ENCODE results near the gene HDAC4. TPM values are rescaled to one million over a fixed set of nuclear protein-coding genes. Genes with fewer than 3 reads are reported as not detected.

The HDAC4 gene
- total and polyA plus RNA-seq, 5 donors = 7.8 to 29.1 (median 22.5) TPM

DNA sequence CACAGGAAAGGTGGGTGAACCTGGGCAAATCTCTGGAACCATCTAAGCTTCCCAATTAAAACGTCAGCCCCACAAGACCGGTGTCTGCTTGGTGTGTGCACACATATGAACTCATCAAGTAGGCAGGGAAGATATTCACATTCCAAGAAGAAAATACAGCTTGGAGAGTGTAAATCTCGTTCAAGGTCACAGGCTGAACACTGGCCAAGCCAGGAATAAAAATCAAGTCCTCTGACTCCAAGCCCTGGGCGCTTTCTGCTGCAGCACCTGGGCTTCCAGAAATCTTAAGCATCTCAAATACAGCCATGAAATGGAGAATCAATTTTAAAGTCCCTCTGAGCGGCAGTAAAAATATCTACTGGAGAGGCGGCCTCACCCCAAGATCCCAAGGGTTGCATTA is 402.0 kb downstream of the HDAC4 start:
- DNase-seq (no peak), ATAC-seq (no peak)
- 73% methylated on average over 6 of the region's 6 CpGs for WGBS
- Histone ChIP-seq H3K4me3 (ENCODE audit: low read length) (no peak overlapping the region), H3K27ac (ENCODE audit: low read length) (no peak overlapping the region), H3K4me1 (ENCODE audit: control insufficient read depth, insufficient read depth, low read length) (no peaks in the 10 kb centered on the region), H3K27me3 (ENCODE audit: control insufficient read depth, insufficient read depth) (no peaks in the 10 kb centered on the region), H3K9me3 (ENCODE audit: control insufficient read depth, low read length) (no peaks in the 10 kb centered on the region)
- intact Hi-C loops (cut with DNase I) = no loop called here

Small RNAs within 50 kb of the gene (microRNA-seq; reads per million reads assigned to microRNA genes)
- 0 reads per million in 2 donors for gene MIR2467
- gene MIR4269 = 0 reads per million in 2 donors
- gene MIR4440 = 0 reads per million in 2 donors
- 0 reads per million in 2 donors for gene MIR4441

All from right cardiac atrium (tissue), 5 donors.